Activated B cell treated with CpG ODN at 0.5 μM for 24 hours (primary cell): Measurements from ENCODE around the gene REG4. TPM values are rescaled to one million over a fixed set of nuclear protein-coding genes. Genes with fewer than 3 reads are reported as not detected.

ENCODE experiments used
- ATAC-seq: fragments of 200-7000 bp; cut with Tn5 transposase; one replicate; pipeline ENCODE4 v1.10.0; 2021; ENCODE audit warnings: low read depth, mild to moderate bottlenecking, moderate library complexity
- CTCF ChIA-PET: fragments of 350-600 bp; sonication (Branson Sonifier 250); formaldehyde crosslinking; loops from one replicate; lab custom pipeline; 2021; ENCODE audit warnings: antibody characterized with exemption; lab: Charles Lee
- POLR2A ChIA-PET: fragments of 350-600 bp; sonication (Branson Sonifier 250); formaldehyde crosslinking; loops from one replicate; lab custom pipeline; 2021; ENCODE audit warnings: antibody characterized with exemption; lab: Charles Lee
- DNase-seq: peaks from one replicate; pipeline ENCODE4 v3.0.0; 2022
- H3K27ac Mint-ChIP-seq: one replicate; pipeline ENCODE4 v1.8.0; 2020; ENCODE audit warnings: mixed read lengths
- H3K27me3 Mint-ChIP-seq: one replicate; pipeline ENCODE4 v1.8.0; 2021; ENCODE audit warnings: mixed read lengths
- H3K36me3 Mint-ChIP-seq: one replicate; pipeline ENCODE4 v1.8.0; 2021; ENCODE audit warnings: low read depth, mixed read lengths
- H3K4me1 Mint-ChIP-seq: one replicate; pipeline ENCODE4 v1.8.0; 2021; ENCODE audit warnings: mixed read lengths
- H3K4me3 Mint-ChIP-seq: one replicate; pipeline ENCODE4 v1.8.0; 2020; ENCODE audit warnings: mild to moderate bottlenecking, mixed read lengths
- H3K9me3 Mint-ChIP-seq: one replicate; pipeline ENCODE4 v1.8.0; 2020; ENCODE audit warnings: mixed read lengths
- CTCF ChIP-seq: fragments of 200-600 bp; IDR thresholded peaks from one replicate; pipeline ENCODE4 v1.8.0; 2022; ENCODE audit warnings: antibody characterized with exemption, mild to moderate bottlenecking
- intact Hi-C: fragments of 100-400 bp; cut with micrococcal nuclease; formaldehyde crosslinking; loops from one replicate; pipeline ENCODE4 v1.15.1; 2024
- total RNA-seq: library from RNA; stranded (reverse); gene quantifications from 2 replicates; pipeline ENCODE4 v1.2.3, GENCODE V29; 2022

The REG4 gene
- total RNA-seq, 1 donor from 2014 or later, result not detected

DNA sequence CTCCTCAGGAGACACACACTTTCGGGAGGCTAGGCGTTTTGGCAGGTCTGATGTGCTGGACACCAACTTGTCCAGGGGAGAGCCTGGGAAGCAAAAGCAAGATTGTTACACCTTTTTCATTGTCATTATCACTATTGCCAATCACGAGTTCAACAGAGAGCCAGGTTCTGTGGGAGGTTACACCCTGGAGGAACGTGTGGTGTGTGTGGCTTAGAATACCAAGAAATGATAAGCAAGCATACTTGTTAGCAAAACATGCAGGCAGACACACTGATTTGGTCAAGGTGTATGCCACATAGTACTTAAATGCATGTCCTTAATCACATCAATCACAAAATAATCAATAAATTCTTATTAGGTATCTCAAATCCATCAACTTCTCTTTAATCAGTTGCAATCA, 58.7 kb downstream of the REG4 start:
- Mint-ChIP-seq H3K9me3 (no peaks in the 10 kb centered on the region), H3K36me3 (no peaks in the 10 kb centered on the region), H3K27me3 (peaks cover 3% of the 10 kb centered on the region), H3K4me3 (no peak overlapping the region), H3K4me1 (no peaks in the 10 kb centered on the region), H3K27ac (no peak overlapping the region)
- DNase-seq, result no peak
- ChIA-PET POLR2A (no interaction called here), CTCF (no interaction called here)
- TF ChIP-seq CTCF, result no peak
- intact Hi-C loops, result no loop called here
- ATAC-seq, result no peak

DNA sequence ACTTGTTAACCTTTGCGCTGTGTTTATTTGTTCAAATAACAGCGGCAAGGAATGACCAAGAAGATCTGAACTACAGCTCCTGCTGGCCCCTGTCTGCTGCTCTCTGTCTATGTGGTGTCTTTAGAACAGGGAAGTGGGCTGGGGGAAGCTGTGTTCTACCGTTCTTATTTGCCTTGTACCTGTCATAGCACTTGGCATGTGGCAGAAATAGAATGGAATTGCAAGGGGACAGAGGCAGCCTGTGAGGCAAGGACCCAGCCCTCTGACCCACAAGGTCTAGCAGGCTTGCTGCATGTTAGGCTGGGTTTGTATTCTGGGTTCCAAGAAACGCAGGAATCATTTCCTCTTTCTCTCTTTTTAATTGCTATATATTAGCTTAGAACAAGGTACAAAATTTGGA, 63.2 kb downstream of the REG4 start:
- Mint-ChIP-seq H3K27me3 (no peaks in the 10 kb centered on the region), H3K36me3 (no peaks in the 10 kb centered on the region), H3K9me3 (no peaks in the 10 kb centered on the region), H3K4me1 (peaks cover 2% of the 10 kb centered on the region), H3K27ac (no peak overlapping the region), H3K4me3 (no peak overlapping the region)
- intact Hi-C loops, result no loop called here
- no peak for DNase-seq
- POLR2A ChIA-PET, result no interaction called here
- TF ChIP-seq CTCF, result no peak
- no peak for ATAC-seq
- CTCF ChIA-PET, result no interaction called here

- H3K27me3 Mint-ChIP-seq, result no peaks in the 10 kb centered on the region
- H3K4me3 Mint-ChIP-seq, result no peak overlapping the region
- ChIA-PET POLR2A (no interaction called here), CTCF (no interaction called here)
- TF ChIP-seq CTCF, result no peak
- peaks cover 2% of the 10 kb centered on the region for H3K4me1 Mint-ChIP-seq
- no peak for DNase-seq
- intact Hi-C loops, result no loop called here
- no peaks in the 10 kb centered on the region for H3K36me3 Mint-ChIP-seq
- no peaks in the 10 kb centered on the region for H3K9me3 Mint-ChIP-seq
- ATAC-seq, result no peak
- no peak overlapping the region for H3K27ac Mint-ChIP-seq
These were observed 63.8 kb downstream of the REG4 start for GRCh38 chr1:119747451-119747850.

DNA sequence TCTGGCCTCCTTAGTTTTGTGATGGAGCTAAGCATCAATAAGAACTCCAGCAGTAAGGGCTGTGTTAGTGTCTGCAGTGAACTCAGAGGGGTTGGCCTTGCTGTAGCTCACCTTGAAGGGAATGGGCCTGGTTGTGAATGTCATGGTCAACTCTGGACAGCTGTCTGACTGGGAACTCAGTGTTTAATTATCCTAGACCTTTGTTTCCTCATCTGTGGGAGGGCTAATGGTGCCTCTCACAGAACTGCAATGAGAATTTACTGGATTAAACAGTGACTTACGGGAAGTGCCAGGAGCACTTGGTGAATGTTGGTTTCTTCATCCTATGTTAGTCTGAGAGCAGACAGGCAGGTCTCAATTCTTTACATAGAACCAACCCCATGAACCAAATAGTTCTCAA, 66.2 kb downstream of the REG4 start:
- CTCF ChIA-PET, result interaction anchor here (1.5 kb wide), 1 partner anchor 11 kb away, joined by 4 read pairs; no protein-coding TSS in a partner anchor
- Mint-ChIP-seq H3K27ac (no peak overlapping the region), H3K4me3 (no peak overlapping the region), H3K4me1 (peaks cover 2% of the 10 kb centered on the region), H3K36me3 (no peaks in the 10 kb centered on the region), H3K9me3 (no peaks in the 10 kb centered on the region), H3K27me3 (no peaks in the 10 kb centered on the region)
- POLR2A ChIA-PET, result no interaction called here
- ATAC-seq (no peak), DNase-seq (no peak)
- intact Hi-C loops, result no loop called here
- TF ChIP-seq CTCF, result no peak

DNA sequence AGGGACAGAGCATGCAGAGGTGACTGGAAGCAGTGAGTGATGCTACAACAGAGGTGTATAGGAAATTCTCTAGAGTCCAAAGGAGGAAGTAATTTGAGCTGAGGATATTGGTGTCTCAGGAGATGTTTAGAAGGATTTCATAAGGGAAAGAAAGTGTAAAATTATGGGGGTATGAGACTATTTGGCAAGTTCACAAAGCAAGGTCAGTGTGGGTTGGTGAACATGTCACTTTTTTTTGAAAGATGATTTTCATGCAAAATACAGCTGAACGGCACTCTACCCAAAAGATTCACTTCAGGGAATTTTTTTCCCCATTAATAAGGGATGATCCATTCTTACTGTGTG, 66.7 kb downstream of the REG4 start:
- CTCF ChIA-PET, result interaction anchor here (1.1 to 1.5 kb wide), 2 partner anchors 11 to 17 kb away, joined by 4 to 5 read pairs; no protein-coding TSS in a partner anchor
- no peaks in the 10 kb centered on the region for H3K36me3 Mint-ChIP-seq
- peaks cover 2% of the 10 kb centered on the region for H3K4me1 Mint-ChIP-seq
- H3K9me3 Mint-ChIP-seq, result no peaks in the 10 kb centered on the region
- intact Hi-C loops, result no loop called here
- TF ChIP-seq CTCF, result no peak
- H3K27ac Mint-ChIP-seq, result no peak overlapping the region
- no peak overlapping the region for H3K4me3 Mint-ChIP-seq
- DNase-seq, result no peak
- H3K27me3 Mint-ChIP-seq, result no peaks in the 10 kb centered on the region
- POLR2A ChIA-PET, result no interaction called here
- no peak for ATAC-seq

Other genes with a start within 250 kb of the REG4 start
- 0.07 TPM in 1 of 2 replicates, not detected in the other for gene ZNF697, start 163.2 kb downstream of the REG4 start, total RNA-seq
- 51.6 and 57.5 TPM in 2 replicates for gene PHGDH, start 99.5 kb downstream of the REG4 start, total RNA-seq
- gene HMGCS2, start 42.6 kb downstream of the REG4 start, total RNA-seq, result not detected in 2 replicates
- gene ADAM30, start 85.1 kb upstream of the REG4 start, total RNA-seq, result not detected in 2 replicates